A549 (cell line): ENCODE results near the gene HMGN5. TPM values are rescaled to one million over a fixed set of nuclear protein-coding genes. Genes with fewer than 3 reads are reported as not detected.

ENCODE experiments used
- ATAC-seq, 2 experiments: fragments of 200-7000 bp in 1 of 2; fragments of >200 bp in 1 of 2; cut with Nextera tagmentation in 1 of 2; cut with Tn5 transposase in 1 of 2; 3 replicates each; pipeline versions ENCODE4 v1.8.0 to v1.9.1; 2018 to 2020; ENCODE audit warnings: mild to moderate bottlenecking in 1 of 2, moderate library complexity in 1 of 2
- CTCF ChIA-PET: fragments of 300-600 bp; sonication (Branson Sonifier 250); formaldehyde crosslinking; extraction: SDS; loops from one replicate; lab custom pipeline; 2021; ENCODE audit warnings: antibody characterized with exemption, inconsistent platforms; lab: Yijun Ruan, JAX
- POLR2A ChIA-PET: fragments of 350-600 bp; formaldehyde crosslinking; extraction: SDS; loops from one replicate; lab custom pipeline; 2021; ENCODE audit warnings: antibody characterized with exemption, inconsistent platforms; lab: Yijun Ruan, JAX
- DNase-seq, 2 experiments: peaks; one replicate each; pipeline versions ENCODE4 v3.0.0 to v3.0.0-alpha.2; 2011 to 2016; ENCODE audit warnings: low read depth in 1 of 2, low spot score in 1 of 2
- FAIRE-seq: peaks from 2 replicates; lab custom pipeline; 2011; peaks lifted over from hg19 to GRCh38; lab: Jason Lieb, UNC
- H3K27ac ChIP-seq, 2 experiments: fragments of >200 bp; sonication (Bioruptor Twin); formaldehyde crosslinking; 3 replicates each; pipeline ENCODE4 v1.5.1; 2016 to 2017
- H3K4me1 ChIP-seq: fragments of >200 bp; sonication (Bioruptor Twin); formaldehyde crosslinking; 3 replicates; pipeline ENCODE4 v1.6.1; 2016
- H3K4me2 ChIP-seq: fragments of >200 bp; sonication (Bioruptor Twin); formaldehyde crosslinking; 3 replicates; pipeline ENCODE4 v1.6.1; 2016
- H3K4me3 ChIP-seq: fragments of >200 bp; sonication (Bioruptor Twin); formaldehyde crosslinking; 3 replicates; pipeline ENCODE4 v1.5.1; 2016
- H3K9me3 ChIP-seq: fragments of >200 bp; sonication (Bioruptor Twin); formaldehyde crosslinking; 3 replicates; pipeline ENCODE4 v1.6.1; 2016
- BCL3 ChIP-seq: fragments of >200 bp; sonication (Bioruptor Twin); formaldehyde crosslinking; IDR thresholded peaks from 3 replicates; pipeline ENCODE4 v1.6.1; 2016
- CBX2 ChIP-seq: fragments of 200-600 bp; sonication (generic); IDR thresholded peaks from 2 replicates; pipeline ENCODE4 v1.6.1; 2016; ENCODE audit warnings: low read depth, mild to moderate bottlenecking, borderline replicate concordance
- CTCF ChIP-seq: fragments of >200 bp; sonication (Bioruptor Twin); formaldehyde crosslinking; IDR thresholded peaks from 3 replicates; pipeline ENCODE4 v1.5.1; 2016
- E2F6 ChIP-seq: IDR thresholded peaks from 2 replicates; pipeline ENCODE4 v1.6.1; 2012; ENCODE audit warnings: low read depth, borderline replicate concordance
- FOSL2 ChIP-seq, 2 experiments: fragments of 450-650 bp in 1 of 2; fragments of >200 bp in 1 of 2; sonication (Bioruptor Twin) in 1 of 2; formaldehyde crosslinking; IDR thresholded peaks; 2 replicates each; pipeline versions ENCODE4 v1.5.0 to v1.6.1; 2016 to 2020; ENCODE audit warnings: mild to moderate bottlenecking in 1 of 2, moderate library complexity in 1 of 2
- FOXS1 ChIP-seq: fragments of 250-450 bp; sonication (Bioruptor Pico); IDR thresholded peaks from 2 replicates; pipeline ENCODE4 v1.5.0; 2020; ENCODE audit warnings: mild to moderate bottlenecking, moderate library complexity
- HEYL ChIP-seq: fragments of 250-450 bp; sonication (Bioruptor Pico); IDR thresholded peaks from 2 replicates; pipeline ENCODE4 v1.8.0; 2021; ENCODE audit warnings: mild to moderate bottlenecking, moderate library complexity
- MAX ChIP-seq: IDR thresholded peaks from 2 replicates; pipeline ENCODE4 v1.6.1; 2012
- MAZ ChIP-seq: fragments of 150-350 bp; IDR thresholded peaks from 2 replicates; pipeline ENCODE4 v1.6.1; 2014; ENCODE audit warnings: antibody characterized with exemption, low read depth, low read length, borderline replicate concordance
- NFE2L2 ChIP-seq: fragments of 150-350 bp; conservative IDR thresholded peaks from 2 replicates; pipeline ENCODE4 v1.6.1; 2014; ENCODE audit warnings: low read length
- NR3C1 ChIP-seq: fragments of >200 bp; sonication (Bioruptor Twin); formaldehyde crosslinking; IDR thresholded peaks from 3 replicates; pipeline ENCODE4 v1.6.1; 2017
- PBX3 ChIP-seq: IDR thresholded peaks from 2 replicates; pipeline ENCODE4 v1.6.1; 2012
- POLR2A ChIP-seq: IDR thresholded peaks from 2 replicates; pipeline ENCODE4 v1.6.1; 2012; ENCODE audit warnings: mild to moderate bottlenecking, low read length
- RARB ChIP-seq: fragments of 250-450 bp; sonication (Bioruptor Pico); IDR thresholded peaks from 2 replicates; pipeline ENCODE4 v1.8.0; 2021; ENCODE audit warnings: mild to moderate bottlenecking, moderate library complexity
- RCOR1 ChIP-seq: fragments of 150-350 bp; IDR thresholded peaks from 2 replicates; pipeline ENCODE4 v1.6.1; 2014; ENCODE audit warnings: antibody characterized with exemption, low read length, low read depth
- RFX5 ChIP-seq: fragments of 450-650 bp; IDR thresholded peaks from 2 replicates; pipeline ENCODE4 v1.7.1; 2014; ENCODE audit warnings: antibody characterized with exemption, mild to moderate bottlenecking, moderate library complexity
- TFCP2L1 ChIP-seq: fragments of 250-450 bp; sonication (Bioruptor Pico); IDR thresholded peaks from 2 replicates; pipeline ENCODE4 v1.5.0; 2021; ENCODE audit warnings: mild to moderate bottlenecking
- TP53 ChIP-seq: fragments of 250-450 bp; sonication (Bioruptor Pico); IDR thresholded peaks from 2 replicates; pipeline ENCODE4 v1.5.0; 2021; ENCODE audit warnings: mild to moderate bottlenecking, moderate library complexity
- ZC3H11A ChIP-seq: fragments of 450-650 bp; IDR thresholded peaks from 2 replicates; pipeline ENCODE4 v1.6.1; 2014; ENCODE audit warnings: antibody characterized with exemption, mild to moderate bottlenecking
- ZFP36 ChIP-seq: fragments of 450-650 bp; IDR thresholded peaks from 2 replicates; pipeline ENCODE4 v1.6.1; 2014; ENCODE audit warnings: borderline replicate concordance; ENCODE audit not compliant: partially characterized antibody
- WGBS: methylation state at CpG from one replicate; pipeline ENCODE4 v1.1.6; 2017; ENCODE audit errors: missing lambda C conversion rate; 5-methylcytosine and 5-hydroxymethylcytosine counted together
- polyA plus RNA-seq, 4 experiments: library from polyadenylated mRNA; depleted of rRNA in 3 of 4; stranded (reverse); fragments of >200 nt; fragmentation: RNase III in 1 of 4; extraction: RNeasy Plus Mini Kit Qiagen cat#74134 plus additional on column Dnase treatment in 1 of 4; gene quantifications; 2 replicates in 3 of 4; 3 replicates in 1 of 4; pipeline ENCODE4 v1.2.3, GENCODE V29; 2011 to 2017
- TF ChIP-seq, protein P1 (sequence below): fragments of 250-450 bp; sonication (Bioruptor Pico); IDR thresholded peaks from 2 replicates; pipeline ENCODE4 v1.5.0; 2020; ENCODE audit warnings: low read depth, mild to moderate bottlenecking, moderate library complexity
- TF ChIP-seq, protein P2 (sequence below): fragments of 200-600 bp; sonication (generic); IDR thresholded peaks from 2 replicates; pipeline ENCODE4 v1.6.1; 2016; ENCODE audit warnings: antibody characterized with exemption, mild to moderate bottlenecking, moderate library complexity
- TF ChIP-seq, protein P3 (sequence below): fragments of 450-650 bp; IDR thresholded peaks from 2 replicates; pipeline ENCODE4 v1.6.1; 2014; ENCODE audit warnings: antibody characterized with exemption

Gene HMGN5
- polyA plus RNA-seq, 2 of the 4 experiments (the other 2 are of a cell fraction), result 4.4 to 5.2 TPM

DNA sequence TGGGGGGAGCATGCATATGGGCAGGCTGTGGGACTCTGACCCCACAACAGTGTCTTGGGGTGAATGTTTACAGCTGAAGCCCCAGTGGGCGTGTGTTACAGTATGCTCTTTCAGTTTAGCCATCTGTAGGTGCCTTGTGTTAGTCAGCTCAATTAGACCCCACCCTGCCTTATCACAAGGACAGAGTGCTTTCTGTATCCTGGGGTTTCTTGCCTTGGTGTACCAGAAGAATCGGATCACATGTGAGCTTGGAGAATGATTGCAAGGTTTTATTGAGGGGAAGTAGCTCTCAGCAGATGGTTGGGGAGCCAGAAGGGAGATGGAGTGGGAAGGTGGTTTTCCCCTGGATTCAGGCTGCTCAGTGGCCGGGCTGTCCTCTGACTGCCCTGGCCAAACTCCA, 27.5 kb upstream of the HMGN5 start (continued):
- TF ChIP-seq CTCF (no peak), NFE2L2 (no peak), FOSL2 (IDR thresholded peaks at IDR 0.05) (no peak), FOSL2 (CRISPR knock-in tag; IDR thresholded peaks at IDR 0.05) (no peak)
- TF ChIP-seq, all 56 proteins: peak for 0

DNA sequence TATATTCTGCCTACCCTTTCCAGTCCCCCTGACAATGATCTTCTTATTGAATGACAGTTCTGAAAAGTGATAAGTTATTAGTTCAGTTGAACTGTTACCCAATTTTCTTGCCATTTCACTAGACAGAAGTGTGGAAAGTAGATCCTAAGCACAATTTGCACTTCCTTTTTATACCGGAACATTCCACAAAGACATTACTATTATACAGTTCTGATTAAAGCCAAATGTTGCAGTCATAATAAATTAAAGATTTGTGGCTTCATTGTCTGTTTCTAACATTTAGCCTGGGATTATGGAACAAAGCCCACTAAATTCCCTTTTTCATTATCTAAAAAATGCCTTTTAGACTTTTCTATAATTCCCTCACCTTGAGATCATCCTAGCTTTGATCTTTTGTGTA, 14.0 kb upstream of the HMGN5 start:
- H3K27ac ChIP-seq, result no peak overlapping the region
- ChIA-PET CTCF (no interaction called here), POLR2A (no interaction called here)
- WGBS, result 95% methylated on average over 1 of the region's 1 CpG
- TF ChIP-seq ZFP36, result no peak
- TF ChIP-seq TP53 (CRISPR knock-in tag), result no peak
- no peak for TF ChIP-seq MAZ
- TF ChIP-seq, protein P1, sequence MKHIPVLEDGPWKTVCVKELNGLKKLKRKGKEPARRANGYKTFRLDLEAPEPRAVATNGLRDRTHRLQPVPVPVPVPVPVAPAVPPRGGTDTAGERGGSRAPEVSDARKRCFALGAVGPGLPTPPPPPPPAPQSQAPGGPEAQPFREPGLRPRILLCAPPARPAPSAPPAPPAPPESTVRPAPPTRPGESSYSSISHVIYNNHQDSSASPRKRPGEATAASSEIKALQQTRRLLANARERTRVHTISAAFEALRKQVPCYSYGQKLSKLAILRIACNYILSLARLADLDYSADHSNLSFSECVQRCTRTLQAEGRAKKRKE (CRISPR knock-in tag), result no peak
- no peak for TF ChIP-seq POLR2A
- no peak for TF ChIP-seq CBX2
- no peak for TF ChIP-seq NR3C1
- no peak for TF ChIP-seq RARB (CRISPR knock-in tag)
- no peak for TF ChIP-seq FOXS1
- TF ChIP-seq, protein P2, sequence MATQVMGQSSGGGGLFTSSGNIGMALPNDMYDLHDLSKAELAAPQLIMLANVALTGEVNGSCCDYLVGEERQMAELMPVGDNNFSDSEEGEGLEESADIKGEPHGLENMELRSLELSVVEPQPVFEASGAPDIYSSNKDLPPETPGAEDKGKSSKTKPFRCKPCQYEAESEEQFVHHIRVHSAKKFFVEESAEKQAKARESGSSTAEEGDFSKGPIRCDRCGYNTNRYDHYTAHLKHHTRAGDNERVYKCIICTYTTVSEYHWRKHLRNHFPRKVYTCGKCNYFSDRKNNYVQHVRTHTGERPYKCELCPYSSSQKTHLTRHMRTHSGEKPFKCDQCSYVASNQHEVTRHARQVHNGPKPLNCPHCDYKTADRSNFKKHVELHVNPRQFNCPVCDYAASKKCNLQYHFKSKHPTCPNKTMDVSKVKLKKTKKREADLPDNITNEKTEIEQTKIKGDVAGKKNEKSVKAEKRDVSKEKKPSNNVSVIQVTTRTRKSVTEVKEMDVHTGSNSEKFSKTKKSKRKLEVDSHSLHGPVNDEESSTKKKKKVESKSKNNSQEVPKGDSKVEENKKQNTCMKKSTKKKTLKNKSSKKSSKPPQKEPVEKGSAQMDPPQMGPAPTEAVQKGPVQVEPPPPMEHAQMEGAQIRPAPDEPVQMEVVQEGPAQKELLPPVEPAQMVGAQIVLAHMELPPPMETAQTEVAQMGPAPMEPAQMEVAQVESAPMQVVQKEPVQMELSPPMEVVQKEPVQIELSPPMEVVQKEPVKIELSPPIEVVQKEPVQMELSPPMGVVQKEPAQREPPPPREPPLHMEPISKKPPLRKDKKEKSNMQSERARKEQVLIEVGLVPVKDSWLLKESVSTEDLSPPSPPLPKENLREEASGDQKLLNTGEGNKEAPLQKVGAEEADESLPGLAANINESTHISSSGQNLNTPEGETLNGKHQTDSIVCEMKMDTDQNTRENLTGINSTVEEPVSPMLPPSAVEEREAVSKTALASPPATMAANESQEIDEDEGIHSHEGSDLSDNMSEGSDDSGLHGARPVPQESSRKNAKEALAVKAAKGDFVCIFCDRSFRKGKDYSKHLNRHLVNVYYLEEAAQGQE, result no peak
- TF ChIP-seq BCL3, result no peak
- no peak for TF ChIP-seq MAX
- no peak for TF ChIP-seq RCOR1
- TF ChIP-seq, protein P3, sequence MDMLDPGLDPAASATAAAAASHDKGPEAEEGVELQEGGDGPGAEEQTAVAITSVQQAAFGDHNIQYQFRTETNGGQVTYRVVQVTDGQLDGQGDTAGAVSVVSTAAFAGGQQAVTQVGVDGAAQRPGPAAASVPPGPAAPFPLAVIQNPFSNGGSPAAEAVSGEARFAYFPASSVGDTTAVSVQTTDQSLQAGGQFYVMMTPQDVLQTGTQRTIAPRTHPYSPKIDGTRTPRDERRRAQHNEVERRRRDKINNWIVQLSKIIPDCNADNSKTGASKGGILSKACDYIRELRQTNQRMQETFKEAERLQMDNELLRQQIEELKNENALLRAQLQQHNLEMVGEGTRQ, result no peak
- no peak for TF ChIP-seq RFX5
- no peak for TF ChIP-seq ZC3H11A
- no peak for TF ChIP-seq E2F6
- no peak for TF ChIP-seq PBX3
- TF ChIP-seq HEYL (CRISPR knock-in tag), result no peak
- no peak for TF ChIP-seq TFCP2L1
- no peak for FAIRE-seq
- no peak for ATAC-seq
- no peak for DNase-seq
- no peak overlapping the region for H3K4me2 ChIP-seq
- H3K9me3 ChIP-seq, result no peaks in the 10 kb centered on the region
- H3K4me3 ChIP-seq, result no peak overlapping the region
- H3K4me1 ChIP-seq, result no peaks in the 10 kb centered on the region
